Neural cell (in vitro differentiated cells): Measurements from ENCODE around the gene HBM.
"Not testable (repeated sequence)": the region's sequence is repeated elsewhere in the genome, so short reads cannot be mapped to it uniquely, and the experiment has no call there.

Experiments
- EP300 ChIP-seq: fragments of 450-650 bp; conservative IDR thresholded peaks from 2 replicates; pipeline ENCODE4 v1.6.1; 2014; ENCODE audit warnings: antibody characterized with exemption, mild to moderate bottlenecking, moderate library complexity; ENCODE audit not compliant: poor library complexity, severe bottlenecking
- EZH2 ChIP-seq: fragments of 200-600, 300-800 bp; shearing (Covaris generic), sonication (generic); IDR thresholded peaks from 2 replicates; pipeline ENCODE4 v1.6.1; 2014; ENCODE audit warnings: antibody characterized with exemption, low read length, borderline replicate concordance, mild to moderate bottlenecking; ENCODE audit not compliant: insufficient read depth, poor library complexity, severe bottlenecking
- MXI1 ChIP-seq: fragments of 450-650 bp; conservative IDR thresholded peaks from 2 replicates; pipeline ENCODE4 v1.6.1; 2014; ENCODE audit warnings: antibody characterized with exemption, mild to moderate bottlenecking; ENCODE audit not compliant: poor library complexity, severe bottlenecking
- POLR2AphosphoS5 ChIP-seq: IDR thresholded peaks from 2 replicates; pipeline ENCODE4 v1.6.1; 2012
- REST ChIP-seq: IDR thresholded peaks from 2 replicates; pipeline ENCODE4 v1.6.1; 2012; ENCODE audit warnings: borderline replicate concordance
- SMC3 ChIP-seq: fragments of 450-650 bp; conservative IDR thresholded peaks from 2 replicates; pipeline ENCODE4 v1.6.1; 2014; ENCODE audit warnings: antibody characterized with exemption, mild to moderate bottlenecking, moderate library complexity; ENCODE audit not compliant: poor library complexity
- TF ChIP-seq, protein P1 (sequence below): fragments of 450-650 bp; IDR thresholded peaks from 2 replicates; pipeline ENCODE4 v1.5.1; 2014; ENCODE audit warnings: antibody characterized with exemption, mild to moderate bottlenecking, moderate library complexity; ENCODE audit not compliant: poor library complexity, severe bottlenecking

DNA sequence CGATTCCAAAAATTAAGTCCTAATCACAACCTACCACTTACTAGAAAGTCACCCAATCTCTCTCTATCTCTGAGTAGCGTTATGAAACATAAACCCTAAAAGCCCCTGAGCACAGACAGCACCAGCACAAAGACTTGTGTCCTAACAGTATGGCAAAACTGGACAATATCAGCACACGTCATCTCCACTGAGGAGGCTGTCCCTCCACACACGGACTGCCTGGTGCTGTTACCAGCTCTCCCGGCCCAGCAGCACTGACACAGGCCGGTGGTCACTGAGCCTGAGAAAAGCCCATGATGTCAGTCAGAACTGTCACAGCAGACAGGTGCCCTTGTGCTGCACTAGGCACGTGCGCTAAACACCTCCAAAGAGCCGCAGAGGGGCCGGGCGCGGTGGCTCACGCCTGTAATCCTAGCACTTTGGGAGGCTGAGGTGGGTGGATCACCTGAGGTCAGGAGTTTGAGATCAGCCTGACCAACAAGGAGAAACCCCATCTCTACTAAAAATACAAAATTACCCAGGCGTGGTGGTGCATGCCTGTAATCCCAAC lies 45.9 kb downstream of the HBM start:
- TF ChIP-seq, protein P1, sequence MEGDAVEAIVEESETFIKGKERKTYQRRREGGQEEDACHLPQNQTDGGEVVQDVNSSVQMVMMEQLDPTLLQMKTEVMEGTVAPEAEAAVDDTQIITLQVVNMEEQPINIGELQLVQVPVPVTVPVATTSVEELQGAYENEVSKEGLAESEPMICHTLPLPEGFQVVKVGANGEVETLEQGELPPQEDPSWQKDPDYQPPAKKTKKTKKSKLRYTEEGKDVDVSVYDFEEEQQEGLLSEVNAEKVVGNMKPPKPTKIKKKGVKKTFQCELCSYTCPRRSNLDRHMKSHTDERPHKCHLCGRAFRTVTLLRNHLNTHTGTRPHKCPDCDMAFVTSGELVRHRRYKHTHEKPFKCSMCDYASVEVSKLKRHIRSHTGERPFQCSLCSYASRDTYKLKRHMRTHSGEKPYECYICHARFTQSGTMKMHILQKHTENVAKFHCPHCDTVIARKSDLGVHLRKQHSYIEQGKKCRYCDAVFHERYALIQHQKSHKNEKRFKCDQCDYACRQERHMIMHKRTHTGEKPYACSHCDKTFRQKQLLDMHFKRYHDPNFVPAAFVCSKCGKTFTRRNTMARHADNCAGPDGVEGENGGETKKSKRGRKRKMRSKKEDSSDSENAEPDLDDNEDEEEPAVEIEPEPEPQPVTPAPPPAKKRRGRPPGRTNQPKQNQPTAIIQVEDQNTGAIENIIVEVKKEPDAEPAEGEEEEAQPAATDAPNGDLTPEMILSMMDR, result not testable (repeated sequence)
- not testable (repeated sequence) for TF ChIP-seq MXI1, POLR2AphosphoS5, EP300, EZH2, SMC3, REST
